Fibroblast of villous mesenchyme (primary cell): ENCODE results near the gene TTYH1. TPM values are rescaled to one million over a fixed set of nuclear protein-coding genes. Genes with fewer than 3 reads are reported as not detected.
"Not testable (repeated sequence)": the region's sequence is repeated elsewhere in the genome, so short reads cannot be mapped to it uniquely, and the experiment has no call there.

Experiments
- DNase-seq: peaks from one replicate; pipeline ENCODE4 v3.0.0-alpha.2; 2010; ENCODE audit warnings: low read depth
- H3K4me3 ChIP-seq: 2 replicates; pipeline ENCODE4 v1.5.1; 2011; ENCODE audit warnings: low read depth, mild to moderate bottlenecking, low read length
- CTCF ChIP-seq: IDR thresholded peaks from 2 replicates; pipeline ENCODE4 v1.5.1; 2012; ENCODE audit warnings: low read depth, mild to moderate bottlenecking, low read length; ENCODE audit not compliant: insufficient read depth
- total RNA-seq: library from RNA; depleted of rRNA; stranded (reverse); fragments of >200 nt; gene quantifications from 2 replicates; pipeline ENCODE4 v1.2.3, GENCODE V29; 2012

Gene TTYH1
- total RNA-seq, 1 donor: not detected

GRCh38 chr19:54446349-54446748, 31.1 kb downstream of the TTYH1 start:
- peak; percentile 16 for TF ChIP-seq CTCF
- not testable (repeated sequence) for H3K4me3 ChIP-seq, DNase-seq

GRCh38 chr19:54448040-54448773, 32.9 kb downstream of the TTYH1 start:
- peak; percentile 9 for TF ChIP-seq CTCF
- DNase-seq: peak; percentile 76
- H3K4me3 ChIP-seq: peak overlapping the region; percentile 99

DNA sequence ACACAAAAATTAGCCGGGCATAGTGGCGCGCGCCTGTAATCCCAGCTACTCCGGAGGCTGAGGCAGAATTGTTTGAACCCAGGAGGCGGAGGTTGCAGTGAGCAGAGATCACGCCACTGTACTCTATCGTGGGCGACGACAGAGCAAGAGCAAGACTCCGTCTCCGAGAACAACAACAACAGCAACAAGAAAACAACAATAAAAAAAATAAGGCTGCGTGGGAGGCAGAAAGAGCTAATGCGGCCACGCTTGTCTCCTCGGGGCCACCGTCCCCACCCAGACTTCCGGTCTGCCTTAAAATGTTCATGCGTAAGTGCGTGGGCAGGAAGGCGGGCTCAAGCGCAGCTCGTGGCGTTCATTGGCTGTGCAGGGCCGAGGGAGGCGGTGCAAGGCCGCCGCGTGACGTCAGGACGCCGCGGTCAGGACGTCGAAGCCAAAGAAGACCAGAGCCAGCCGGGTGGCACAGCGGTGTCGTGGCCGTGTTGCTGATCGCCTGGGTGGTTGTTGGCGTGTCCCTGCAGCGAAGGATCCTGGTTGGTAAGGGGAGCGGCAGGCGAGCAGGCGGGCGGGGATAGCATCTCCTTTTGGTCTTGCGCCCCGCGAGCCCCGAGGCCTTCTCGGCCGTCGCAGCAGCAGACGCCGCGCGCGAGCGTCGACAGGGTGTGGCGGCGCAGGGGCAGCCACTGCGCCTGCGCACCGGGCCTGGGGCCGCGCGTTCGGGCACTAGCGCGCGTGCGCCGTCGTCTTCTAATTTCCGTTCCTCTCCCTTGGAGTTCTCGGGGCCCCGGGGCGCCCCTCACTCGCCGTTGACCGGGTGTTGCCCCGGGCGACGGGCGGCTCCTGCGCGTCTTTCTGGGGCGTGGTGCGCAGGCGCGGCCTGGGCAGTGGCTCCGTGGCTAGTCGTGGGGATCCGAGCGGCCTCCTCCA, 33.8 kb downstream of the TTYH1 start, which contains the start of gene LENG8:
LENG8 (plus strand) TSS at position 426 of the 927 bp plus-strand sequence. CDS start 2,146 bp downstream, outside the sequence.
- DNase-seq: peak; percentile 99
- TF ChIP-seq CTCF: no peak
- H3K4me3 ChIP-seq: peak within 1 kb of the TSS; percentile 99

- H3K4me3 ChIP-seq: peak overlapping the region; percentile 99
- no peak for TF ChIP-seq CTCF
- peak; percentile 47 for DNase-seq
These were observed 34.4 kb downstream of the TTYH1 start for GRCh38 chr19:54449701-54450069.

DNA sequence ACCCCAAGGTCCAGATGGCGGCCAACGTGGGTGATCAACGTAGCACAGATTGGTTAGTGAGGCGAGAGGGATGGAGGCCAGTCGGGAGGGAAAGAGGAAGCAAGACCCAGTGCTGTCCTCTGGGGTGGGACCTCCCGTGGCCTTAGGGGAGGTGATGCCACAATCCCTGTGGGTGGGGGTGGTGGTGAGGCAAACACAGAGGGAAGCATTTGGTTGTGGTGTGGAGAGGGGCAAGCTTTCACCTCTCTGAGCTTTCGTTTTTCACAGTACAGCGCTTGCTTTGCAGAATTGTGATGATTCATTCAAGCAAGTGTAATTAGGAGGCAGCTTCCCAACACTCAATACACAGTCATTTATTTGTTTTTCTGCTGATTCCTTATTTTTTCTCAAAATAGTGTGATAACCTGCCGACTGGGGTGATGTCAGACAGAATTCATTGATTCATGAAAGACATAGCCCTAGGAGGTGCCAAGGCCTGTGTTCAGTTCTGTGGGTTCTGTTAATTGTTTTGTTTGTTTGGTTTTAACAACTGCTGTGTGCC, 36.1 kb downstream of the TTYH1 start:
- no peak for TF ChIP-seq CTCF
- DNase-seq: peak; percentile 32
- peak overlapping the region; percentile 12 for H3K4me3 ChIP-seq

GRCh38 chr19:54451997-54452396, 36.7 kb downstream of the TTYH1 start:
- no peak for DNase-seq
- TF ChIP-seq CTCF: no peak
- no peak overlapping the region for H3K4me3 ChIP-seq
